ENCODE results near the gene KCNK1.

KCNK1 gene

DNA sequence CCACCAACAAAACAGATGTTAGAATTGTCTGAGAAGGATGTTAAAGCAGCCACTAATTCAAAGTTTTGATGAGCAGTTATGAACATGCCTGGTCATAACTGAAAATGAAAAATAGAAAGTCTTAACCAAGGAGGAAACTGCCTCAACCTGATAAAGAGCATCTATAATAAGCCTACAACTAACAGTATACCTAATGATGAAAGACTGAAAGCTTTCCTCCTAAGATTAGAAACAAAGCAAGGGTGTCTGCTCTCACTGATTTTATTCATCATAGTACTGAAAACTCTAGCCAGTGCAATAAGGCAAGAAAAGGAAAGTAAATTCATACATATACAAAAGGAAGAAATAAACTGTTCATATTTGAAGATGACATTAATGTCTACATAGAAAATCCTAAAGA, 82.0 kb downstream of the KCNK1 start:
- in situ Hi-C loops (cut with HindIII; ENCODE audit: low sequenced_read_pairs) = no loop called here

GRCh38 chr1:233700338-233700737, 86.4 kb downstream of the KCNK1 start:
- in situ Hi-C loops (cut with HindIII; ENCODE audit: low sequenced_read_pairs) = no loop called here

DNA sequence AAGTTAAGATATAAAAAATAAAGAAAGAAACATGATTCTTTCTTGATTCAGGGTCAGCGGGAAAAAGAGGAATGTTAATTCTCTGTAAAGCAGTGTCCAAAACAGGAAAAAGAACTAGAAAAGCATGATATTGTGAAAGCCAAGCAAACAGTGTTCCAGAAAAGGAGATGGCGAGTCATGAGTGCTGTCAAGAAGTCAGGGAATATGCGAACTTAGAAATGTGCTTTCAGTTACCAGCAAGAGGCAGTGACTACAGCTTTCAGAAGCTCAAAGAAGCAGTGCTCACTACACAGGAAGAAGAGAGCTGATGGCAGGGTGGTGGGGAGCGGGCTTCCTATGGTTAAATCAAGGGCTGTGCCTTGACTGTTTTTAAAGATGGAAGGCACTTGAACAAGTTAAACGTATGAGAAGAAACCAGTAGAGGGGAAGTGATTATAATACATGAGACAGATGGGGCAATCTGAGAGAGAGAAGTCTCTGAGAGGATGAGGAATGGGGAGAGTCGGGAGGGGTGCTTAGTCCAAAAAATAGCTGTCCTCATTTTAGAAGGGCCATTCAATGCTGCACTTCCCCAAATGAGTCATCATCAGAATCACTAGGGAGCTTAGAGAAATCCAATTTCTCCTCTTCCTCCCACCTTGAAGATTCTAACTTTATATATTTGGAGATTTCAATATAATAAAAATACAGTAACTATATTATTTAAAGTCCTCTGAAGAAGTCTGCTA, 90.4 kb downstream of the KCNK1 start:
- in situ Hi-C loops (cut with HindIII; ENCODE audit: low sequenced_read_pairs) = no loop called here

DNA sequence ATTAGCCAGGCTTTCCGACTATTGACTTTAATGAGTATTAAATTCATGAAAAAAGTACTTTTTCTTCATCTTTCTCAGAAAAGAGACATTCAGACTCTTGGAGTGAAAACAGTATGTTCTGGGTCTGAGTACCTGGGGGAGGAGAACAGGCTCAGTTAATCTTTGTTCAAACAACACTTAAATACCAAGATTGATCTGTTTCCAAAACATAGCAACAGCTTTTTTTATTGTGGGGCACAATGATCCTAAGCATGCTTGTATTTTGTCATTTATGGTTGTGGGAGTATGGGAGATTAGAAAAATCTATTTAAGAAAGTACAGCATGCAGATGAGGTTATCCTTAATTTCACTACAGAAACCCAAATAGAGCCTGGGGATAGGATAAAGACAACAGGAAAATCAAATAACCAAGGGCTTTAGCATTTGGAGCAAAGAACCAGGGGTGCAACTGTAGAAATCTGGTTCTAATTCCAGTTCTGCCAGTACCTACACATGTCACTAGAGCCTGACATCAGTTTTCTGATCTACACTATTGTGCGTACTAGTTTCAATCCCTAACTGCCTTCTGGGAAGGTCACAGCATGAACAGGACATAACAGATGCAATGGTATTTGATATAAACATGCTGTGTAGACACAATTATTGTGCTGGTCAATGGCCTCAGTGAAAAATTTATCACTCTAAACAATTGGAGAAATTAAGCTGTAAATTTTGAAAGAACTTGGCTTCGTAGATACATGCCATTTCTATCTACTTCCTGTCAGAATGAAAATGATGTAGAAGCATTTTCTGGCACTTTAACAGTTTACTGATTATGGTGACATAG, 91.2 kb downstream of the KCNK1 start:
- in situ Hi-C loops (cut with HindIII; ENCODE audit: low sequenced_read_pairs) = loop anchor here (5.0 kb wide), 1 partner anchor 48 kb away; no protein-coding TSS in a partner anchor

DNA sequence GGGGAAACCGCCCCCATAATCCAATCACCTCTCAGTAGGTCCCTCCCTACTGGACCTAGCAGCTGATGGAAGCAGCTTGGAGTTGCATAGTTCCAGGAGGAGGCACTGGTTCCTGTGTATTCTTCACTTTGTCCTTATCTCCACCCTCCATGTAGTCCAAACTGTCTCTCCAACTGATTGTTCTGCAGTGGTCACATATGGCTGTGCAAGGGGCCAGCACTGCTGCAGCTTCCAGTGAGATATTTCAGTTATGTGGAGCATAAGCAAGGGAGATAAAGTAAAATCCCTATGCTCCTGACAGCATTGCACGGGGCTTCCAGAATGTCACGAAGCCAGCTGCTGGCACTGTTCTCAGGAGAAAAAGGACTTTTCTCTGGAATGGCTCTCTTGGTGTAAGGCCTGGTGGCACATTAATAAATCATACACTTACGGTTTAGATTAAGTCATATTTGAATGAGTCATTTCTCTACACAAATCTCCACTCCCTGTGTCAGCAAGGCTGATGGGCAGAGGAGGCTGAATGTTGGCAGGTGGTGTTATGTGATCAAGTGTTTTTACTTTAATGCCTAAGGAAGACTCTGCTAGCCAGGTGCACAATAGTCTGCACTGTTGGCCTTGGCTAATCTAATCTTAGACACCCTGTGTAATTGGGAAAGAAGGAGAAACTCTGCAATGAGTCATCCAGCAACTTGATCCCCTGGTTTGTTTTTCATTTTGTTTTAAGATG, 93.4 kb downstream of the KCNK1 start:
- in situ Hi-C loops (cut with HindIII; ENCODE audit: low sequenced_read_pairs) = loop anchor here (5.0 kb wide), 1 partner anchor 50 kb away; no protein-coding TSS in a partner anchor

DNA sequence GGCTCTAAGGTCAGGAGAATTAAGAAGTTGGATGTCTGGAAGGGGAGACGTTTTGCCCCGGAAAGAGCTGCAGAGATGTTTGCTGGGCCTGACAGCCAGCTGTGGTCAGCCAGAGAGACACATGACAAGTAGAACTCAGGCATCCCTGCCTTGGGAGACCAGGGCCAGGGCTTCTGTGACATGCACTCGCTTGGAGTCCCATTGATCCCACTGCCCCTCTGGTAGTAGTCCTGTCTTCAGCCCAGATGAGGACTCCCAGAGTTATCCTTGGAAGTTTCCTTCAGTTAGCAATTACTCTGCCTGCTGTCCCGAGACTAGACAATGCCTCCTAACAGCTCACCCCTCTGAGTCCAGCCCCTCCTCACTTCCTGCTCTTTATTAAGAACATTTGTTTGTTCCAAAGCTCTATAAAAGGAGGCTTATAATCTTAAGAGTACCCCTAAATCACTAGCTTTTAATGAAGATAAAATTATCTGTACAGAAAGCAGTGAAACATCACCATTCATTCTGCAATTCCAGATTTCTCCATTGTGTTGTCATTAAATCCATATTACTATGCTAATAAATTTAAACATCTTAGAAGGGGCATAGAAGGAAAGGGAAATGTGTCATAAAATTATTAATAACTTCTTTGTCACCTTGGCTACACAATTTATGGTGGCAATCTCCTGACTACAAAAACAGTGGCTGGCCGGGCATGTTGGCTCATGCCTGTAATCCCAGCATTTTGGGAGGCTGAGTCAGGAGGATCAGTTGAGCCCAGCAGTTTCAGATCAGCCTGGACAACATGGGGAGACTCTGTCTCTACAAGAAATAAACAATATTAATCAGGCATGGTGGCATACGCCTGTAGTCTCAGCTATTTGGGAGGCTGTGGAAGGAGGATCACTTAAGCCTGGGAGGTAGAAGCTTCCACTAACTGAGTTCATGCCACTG, 94.2 kb downstream of the KCNK1 start:
- in situ Hi-C loops (cut with HindIII; ENCODE audit: low sequenced_read_pairs) = loop anchor here (5.0 kb wide), 1 partner anchor 51 kb away; no protein-coding TSS in a partner anchor

- in situ Hi-C loops (cut with HindIII; ENCODE audit: low sequenced_read_pairs) = no loop called here
These were observed 96.1 kb downstream of the KCNK1 start for GRCh38 chr1:233710031-233710430.

DNA sequence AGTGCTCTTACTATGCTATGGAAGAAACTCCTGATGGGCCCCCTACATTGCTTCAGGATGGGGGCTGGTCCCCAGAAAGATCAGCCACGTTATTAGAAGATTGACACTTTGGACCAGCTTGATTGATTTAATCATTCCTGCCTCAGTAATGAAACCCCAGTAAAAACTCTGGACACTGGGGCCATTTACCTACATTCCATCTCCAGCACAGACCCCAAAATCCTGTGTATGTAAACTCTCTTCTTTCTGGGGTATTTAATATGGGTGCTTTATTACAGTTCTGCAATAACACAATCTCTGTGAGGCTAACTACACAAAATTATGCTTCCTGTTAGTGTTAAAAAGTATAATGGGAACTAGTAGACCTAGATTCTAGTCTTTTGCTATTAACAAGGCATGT, 96.6 kb downstream of the KCNK1 start:
- in situ Hi-C loops (cut with HindIII; ENCODE audit: low sequenced_read_pairs) = no loop called here

GRCh38 chr1:233714631-233715217, 100.8 kb downstream of the KCNK1 start:
- in situ Hi-C loops (cut with HindIII; ENCODE audit: low sequenced_read_pairs) = no loop called here

GRCh38 chr1:233718057-233718456, 104.2 kb downstream of the KCNK1 start:
- in situ Hi-C loops (cut with HindIII; ENCODE audit: low sequenced_read_pairs) = no loop called here

- in situ Hi-C loops (cut with HindIII; ENCODE audit: low sequenced_read_pairs) = no loop called here
These were observed 105.9 kb downstream of the KCNK1 start for GRCh38 chr1:233719655-233720341.

- in situ Hi-C loops (cut with HindIII; ENCODE audit: low sequenced_read_pairs) = no loop called here
These were observed 107.2 kb downstream of the KCNK1 start for GRCh38 chr1:233721004-233721595.

Measured in endothelial cell of hepatic sinusoid (primary cell).